Rectal smooth muscle tissue (tissue), 1 donor: ENCODE measurements around the gene TEFM.
"Not testable (repeated sequence)": the region's sequence is repeated elsewhere in the genome, so short reads cannot be mapped to it uniquely, and the experiment has no call there.

ENCODE experiments used
- H3K27ac ChIP-seq: one replicate; pipeline ENCODE4 v1.7.0; 2013; ENCODE audit warnings: low read depth, low read length, inconsistent platforms
- H3K27me3 ChIP-seq: one replicate; pipeline ENCODE4 v1.7.0; 2013; ENCODE audit warnings: low read length; ENCODE audit not compliant: control insufficient read depth, insufficient read depth
- H3K36me3 ChIP-seq: one replicate; pipeline ENCODE4 v1.7.0; 2013; ENCODE audit warnings: low read length; ENCODE audit not compliant: control insufficient read depth, insufficient read depth
- H3K4me1 ChIP-seq: one replicate; pipeline ENCODE4 v1.7.0; 2013; ENCODE audit warnings: low read length; ENCODE audit not compliant: control insufficient read depth, insufficient read depth
- H3K4me3 ChIP-seq: one replicate; pipeline ENCODE4 v1.7.0; 2013; ENCODE audit warnings: low read length
- H3K9ac ChIP-seq: one replicate; pipeline ENCODE4 v1.7.0; 2013; ENCODE audit warnings: low read length

Gene TEFM

DNA sequence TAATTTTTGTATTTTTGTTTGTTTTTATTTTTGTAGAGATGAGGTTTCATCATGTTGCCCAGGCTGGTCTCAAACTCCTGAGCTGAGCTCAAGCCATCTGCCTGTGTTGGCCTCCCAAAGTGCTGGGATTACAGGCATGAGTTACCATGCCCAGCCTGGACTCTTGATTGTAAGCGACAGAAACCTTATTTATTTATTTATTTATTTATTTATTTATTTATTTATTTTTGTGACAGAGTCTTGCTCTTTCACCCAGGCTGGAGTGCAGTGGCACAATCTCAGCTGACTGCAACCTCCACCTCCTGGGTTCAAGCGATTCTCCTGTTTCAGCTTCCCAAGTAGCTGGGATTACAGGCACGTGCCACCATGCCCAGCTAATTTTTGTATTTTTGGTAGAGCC is 23.8 kb upstream of the TEFM start:
- H3K27ac ChIP-seq, H3K36me3 ChIP-seq, H3K4me3 ChIP-seq, H3K9ac ChIP-seq, H3K4me1 ChIP-seq, H3K27me3 ChIP-seq: not testable (repeated sequence)

DNA sequence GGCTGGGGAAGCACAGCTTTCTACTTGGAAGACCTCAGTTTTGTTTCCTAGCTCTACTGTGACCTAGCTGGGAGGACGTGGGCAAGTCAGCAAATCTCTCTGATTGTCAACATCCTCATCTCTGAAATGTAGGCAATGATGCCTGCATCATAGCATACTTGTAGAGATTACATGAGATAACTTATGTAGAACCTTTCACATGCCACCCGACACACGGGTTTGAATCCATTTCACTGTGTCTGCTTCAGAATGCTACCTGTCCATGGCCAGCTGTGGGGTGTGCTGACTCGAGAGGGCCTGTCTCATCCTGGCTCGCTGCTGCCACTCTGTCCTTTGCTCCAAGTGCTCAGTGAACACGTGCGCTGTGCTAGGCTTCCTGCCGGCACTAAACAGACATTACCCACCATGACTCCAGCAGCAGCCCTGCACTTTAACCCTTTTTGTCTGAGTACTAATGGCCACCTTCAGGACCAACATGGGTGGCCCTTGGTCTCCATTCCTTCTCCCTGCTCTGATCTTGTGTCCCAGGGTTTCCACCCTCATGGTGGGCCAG is 23.1 kb upstream of the TEFM start:
- no peaks in the 10 kb centered on the region for H3K4me1 ChIP-seq
- no peak overlapping the region for H3K27ac ChIP-seq
- H3K9ac ChIP-seq: no peak overlapping the region
- no peaks in the 10 kb centered on the region for H3K36me3 ChIP-seq
- no peaks in the 10 kb centered on the region for H3K27me3 ChIP-seq
- no peak overlapping the region for H3K4me3 ChIP-seq

DNA sequence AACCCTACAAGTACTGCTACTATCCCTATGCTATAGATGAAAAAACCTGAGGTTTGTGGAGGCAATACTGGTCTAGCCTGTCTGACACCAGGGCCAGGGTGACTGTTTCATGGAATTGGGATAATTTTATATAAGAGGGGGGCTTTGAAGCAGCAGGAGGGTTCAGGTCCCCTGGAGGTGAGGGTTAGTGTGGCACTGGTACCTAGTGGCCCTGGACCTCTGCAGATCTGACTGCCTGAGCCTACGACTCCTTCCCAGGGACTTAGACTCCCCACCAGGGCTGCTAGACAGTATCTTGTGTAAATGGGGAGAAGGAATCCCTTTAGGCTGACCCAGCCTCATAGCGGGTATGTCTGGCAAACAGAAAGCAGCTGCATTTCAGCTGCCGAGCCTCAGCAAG is 22.5 kb upstream of the TEFM start:
- H3K4me3 ChIP-seq: no peak overlapping the region
- H3K27ac ChIP-seq: no peak overlapping the region
- H3K4me1 ChIP-seq: no peaks in the 10 kb centered on the region
- no peak overlapping the region for H3K9ac ChIP-seq
- H3K27me3 ChIP-seq: no peaks in the 10 kb centered on the region
- no peaks in the 10 kb centered on the region for H3K36me3 ChIP-seq

DNA sequence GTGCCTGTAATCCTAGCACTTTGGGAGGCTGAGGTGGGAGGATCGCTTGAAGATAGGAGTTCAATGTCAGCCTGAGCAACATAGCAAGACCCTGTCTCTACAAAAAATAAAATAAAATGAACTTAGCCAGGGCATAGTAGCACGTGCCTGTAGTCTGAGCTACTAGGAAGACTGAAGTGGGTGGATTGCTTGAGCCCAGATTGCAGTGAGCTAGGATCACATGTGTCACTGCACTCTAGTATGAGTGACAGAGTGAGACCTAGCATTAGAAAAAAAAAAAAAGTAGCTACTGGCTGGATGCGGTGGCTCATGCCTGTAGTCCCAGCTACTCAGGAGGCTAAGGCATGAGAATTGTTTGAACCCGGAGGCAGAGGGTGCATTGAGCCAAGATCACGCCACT is 21.7 kb upstream of the TEFM start:
- H3K4me1 ChIP-seq: no peaks in the 10 kb centered on the region
- no peak overlapping the region for H3K27ac ChIP-seq
- no peak overlapping the region for H3K9ac ChIP-seq
- no peak overlapping the region for H3K4me3 ChIP-seq
- no peaks in the 10 kb centered on the region for H3K36me3 ChIP-seq
- peaks cover 2% of the 10 kb centered on the region for H3K27me3 ChIP-seq

DNA sequence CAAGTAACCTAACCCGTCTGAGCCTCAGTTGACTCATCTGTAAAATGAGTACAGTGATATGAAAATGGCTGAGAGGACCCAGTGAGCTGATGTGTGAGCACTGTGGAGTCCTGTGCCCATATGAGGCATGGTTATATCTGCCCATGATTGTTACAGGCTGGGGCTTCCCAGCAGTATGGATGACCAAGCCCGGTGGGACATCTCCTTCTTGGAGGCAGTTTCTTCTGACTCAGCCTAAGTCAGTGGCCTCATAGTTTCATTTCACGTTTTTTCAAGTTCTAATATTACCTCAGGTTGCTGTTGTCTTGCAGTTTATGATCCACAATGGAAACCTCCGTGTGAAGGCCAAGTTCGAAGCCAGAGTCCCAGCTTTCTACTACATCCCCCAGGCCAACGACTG is 20.5 kb upstream of the TEFM start:
- Histone ChIP-seq H3K36me3 (no peaks in the 10 kb centered on the region), H3K9ac (no peak overlapping the region), H3K4me1 (no peaks in the 10 kb centered on the region), H3K27ac (no peak overlapping the region), H3K27me3 (peaks cover 6% of the 10 kb centered on the region), H3K4me3 (no peak overlapping the region)

DNA sequence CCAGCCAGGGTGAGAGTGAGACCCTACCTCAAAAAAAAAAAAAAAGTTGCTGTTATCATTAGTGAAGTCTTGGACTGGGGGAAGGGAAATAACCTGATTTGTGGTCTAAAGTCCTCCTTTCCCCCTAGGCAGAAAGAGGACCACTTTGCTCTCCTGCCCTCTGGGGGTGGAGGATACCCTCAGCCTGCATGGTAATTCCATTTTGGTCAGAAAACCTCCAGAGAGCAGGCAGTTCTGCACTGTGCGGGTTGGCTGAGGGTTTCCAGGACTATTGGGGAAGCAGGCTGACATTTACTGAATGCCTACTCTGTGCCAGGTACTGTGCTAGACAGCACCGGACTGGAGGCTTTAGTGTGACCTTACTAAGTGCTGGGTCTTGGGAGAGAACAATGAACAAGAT is 18.3 kb upstream of the TEFM start:
- H3K4me3 ChIP-seq: no peak overlapping the region
- H3K9ac ChIP-seq: no peak overlapping the region
- peaks cover 6% of the 10 kb centered on the region for H3K27me3 ChIP-seq
- H3K4me1 ChIP-seq: no peaks in the 10 kb centered on the region
- no peaks in the 10 kb centered on the region for H3K36me3 ChIP-seq
- no peak overlapping the region for H3K27ac ChIP-seq

DNA sequence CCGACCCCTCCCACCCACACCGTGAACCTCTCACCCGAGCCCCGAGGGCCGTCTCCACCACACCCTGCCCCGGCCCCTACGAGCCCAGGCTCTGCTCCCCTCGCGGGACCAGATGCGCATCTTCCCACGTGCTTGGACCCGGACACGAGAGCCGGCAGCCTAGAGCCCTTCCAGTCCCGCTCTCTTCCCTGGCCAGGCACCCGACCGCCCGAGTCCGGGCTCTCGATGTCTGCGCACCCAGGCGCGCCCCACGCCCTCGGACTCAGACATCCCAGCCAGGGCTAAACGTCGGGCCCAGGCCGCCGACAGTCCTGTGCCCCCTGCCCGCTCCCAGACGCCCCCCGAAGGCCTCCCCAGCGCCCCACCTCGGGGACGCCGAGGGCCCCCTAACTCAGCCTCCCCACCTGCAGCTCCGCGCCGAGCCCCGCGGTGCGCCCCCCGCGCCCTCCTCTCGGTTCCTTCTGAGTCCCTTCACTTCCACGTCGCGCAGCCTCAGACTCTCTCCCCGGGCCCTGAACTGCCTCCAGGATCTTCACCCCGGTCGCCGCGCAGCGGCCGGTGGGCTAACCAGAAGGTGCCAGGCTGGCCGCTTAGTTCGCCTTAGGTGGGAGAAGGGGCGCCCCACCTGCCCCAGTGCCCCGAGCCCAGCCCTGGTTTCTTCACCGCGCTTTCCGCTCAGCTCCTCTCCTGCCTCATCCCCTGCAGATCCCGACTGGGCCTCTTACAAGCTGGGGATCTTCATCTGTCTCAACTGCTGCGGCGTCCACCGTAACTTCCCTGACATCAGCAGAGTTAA is 16.4 kb upstream of the TEFM start:
- H3K27ac ChIP-seq: no peak overlapping the region
- peak overlapping the region; percentile 58 for H3K4me3 ChIP-seq
- H3K4me1 ChIP-seq: no peaks in the 10 kb centered on the region
- peaks cover 6% of the 10 kb centered on the region for H3K27me3 ChIP-seq
- no peak overlapping the region for H3K9ac ChIP-seq
- H3K36me3 ChIP-seq: no peaks in the 10 kb centered on the region

DNA sequence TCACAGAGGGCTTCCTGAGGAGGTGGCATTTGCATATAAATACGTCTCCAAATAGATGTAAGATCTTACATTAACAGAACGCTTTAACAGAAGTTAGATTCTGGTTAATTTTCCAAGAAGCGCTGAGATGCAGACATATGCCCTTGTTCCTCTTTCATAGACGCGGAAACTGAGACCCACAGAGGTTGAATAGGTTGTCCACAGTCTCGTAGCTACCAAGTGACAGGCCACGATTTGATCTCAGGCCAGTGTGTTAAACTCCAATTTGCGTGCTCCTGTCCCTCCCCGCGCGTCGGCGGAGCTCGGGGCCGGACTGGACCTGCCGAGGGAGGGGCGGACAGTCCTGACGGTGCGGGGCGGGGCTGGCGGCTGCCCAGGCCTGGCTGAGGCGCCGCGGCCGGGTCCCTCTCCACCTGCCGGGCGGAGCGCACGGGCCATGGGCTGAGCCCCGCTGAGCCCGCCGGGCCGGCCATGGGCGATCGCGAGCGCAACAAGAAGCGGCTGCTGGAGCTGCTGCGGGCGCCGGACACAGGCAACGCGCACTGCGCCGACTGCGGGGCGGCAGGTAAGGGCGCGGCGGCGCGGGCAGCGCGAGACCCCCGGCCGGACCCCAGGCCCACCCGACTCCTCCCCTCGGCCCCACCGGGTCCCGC is 15.6 kb upstream of the TEFM start, which contains the start of gene ADAP2:
ADAP2 (plus strand) TSS at position 402 of the 653 bp plus-strand sequence; CDS start at position 472, 70 bp downstream.
- Histone ChIP-seq H3K9ac (no peak within 1 kb of the TSS), H3K4me3 (peak within 1 kb of the TSS; percentile 58), H3K27me3 (peaks cover 6% of the 10 kb centered on the region), H3K4me1 (no peaks in the 10 kb centered on the region), H3K27ac (no peak within 1 kb of the TSS), H3K36me3 (no peaks in the 10 kb centered on the region)

DNA sequence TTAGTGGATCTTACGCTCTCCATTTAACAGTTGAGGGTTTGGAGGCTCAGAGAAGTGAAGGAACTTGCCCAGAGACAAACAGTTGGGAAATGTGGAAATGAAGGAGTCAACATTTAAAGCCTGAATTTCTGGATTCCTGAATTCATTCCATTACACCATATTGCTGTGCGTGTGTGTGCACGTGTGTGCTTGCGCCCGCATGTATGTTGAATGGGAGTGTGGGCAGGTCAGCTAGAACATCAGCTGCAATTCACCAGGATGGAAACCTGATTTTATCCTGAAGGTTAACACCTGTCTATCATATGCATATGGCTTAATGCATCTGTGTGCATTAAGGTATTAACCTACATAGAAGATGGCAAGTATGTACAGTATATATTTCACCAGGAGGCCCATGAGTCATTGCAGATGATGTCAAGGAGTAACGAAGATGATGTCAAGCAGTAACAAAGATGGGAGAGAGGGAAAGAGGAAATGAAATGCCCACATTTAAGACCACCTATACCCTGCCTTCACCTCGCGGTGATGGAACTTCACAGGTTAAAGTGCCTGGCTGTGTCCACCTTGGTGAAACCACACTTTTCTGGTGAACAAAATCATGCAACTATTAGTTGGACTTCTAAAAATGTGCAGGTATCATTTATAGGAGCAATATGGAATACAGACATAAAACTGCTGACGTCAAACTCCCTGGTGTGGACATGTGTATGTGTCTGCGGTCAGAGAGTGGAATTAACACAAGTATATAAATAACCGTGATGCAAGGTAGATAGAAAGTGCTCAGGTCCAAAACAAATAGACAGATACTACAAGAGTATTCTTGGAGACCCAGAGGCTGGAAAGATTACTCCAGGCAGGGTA is 14.9 kb upstream of the TEFM start:
- Histone ChIP-seq H3K4me1 (no peaks in the 10 kb centered on the region), H3K27me3 (peaks cover 6% of the 10 kb centered on the region), H3K4me3 (peak overlapping the region; percentile 58), H3K36me3 (no peaks in the 10 kb centered on the region), H3K27ac (no peak overlapping the region), H3K9ac (no peak overlapping the region)

DNA sequence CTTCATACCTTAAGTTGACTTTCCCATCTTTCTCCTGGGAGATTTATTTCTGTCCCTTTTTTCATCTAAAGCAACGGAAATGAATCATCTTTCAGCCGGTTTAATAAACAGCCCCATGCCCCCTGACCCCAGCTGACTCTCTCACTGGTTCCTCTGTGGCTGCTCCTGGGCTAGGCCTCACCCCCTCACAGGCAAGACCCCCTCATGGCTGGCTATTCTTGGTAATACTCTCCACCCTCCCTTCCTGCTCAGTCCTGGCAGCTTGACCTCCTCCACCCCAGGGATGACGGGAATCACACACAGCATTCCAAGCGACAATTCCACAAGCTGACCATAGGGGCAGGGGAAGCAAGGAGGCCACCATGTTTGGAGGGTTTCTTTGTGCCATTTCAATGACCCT is 14.2 kb upstream of the TEFM start:
- no peak overlapping the region for H3K4me3 ChIP-seq
- peaks cover 6% of the 10 kb centered on the region for H3K27me3 ChIP-seq
- H3K9ac ChIP-seq: no peak overlapping the region
- no peak overlapping the region for H3K27ac ChIP-seq
- H3K36me3 ChIP-seq: no peaks in the 10 kb centered on the region
- H3K4me1 ChIP-seq: no peaks in the 10 kb centered on the region

DNA sequence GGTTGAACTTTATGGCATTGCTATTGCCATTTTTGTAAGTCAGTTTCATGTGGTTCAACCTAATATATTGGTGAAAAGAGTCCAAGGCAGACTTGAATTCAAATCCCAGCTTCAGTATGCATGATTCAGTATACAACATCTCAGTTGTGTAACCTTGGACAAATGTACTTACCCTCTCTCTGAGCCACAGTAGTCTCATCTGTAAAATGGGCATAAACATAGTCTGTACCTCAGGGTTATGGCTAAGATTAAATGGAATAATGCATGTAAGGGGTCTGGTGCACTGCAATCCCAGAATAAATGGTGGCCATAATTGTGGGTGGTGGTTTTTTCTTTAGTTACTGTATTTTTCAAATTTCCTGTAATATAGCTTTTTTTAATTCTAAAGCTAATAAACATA is 11.0 kb upstream of the TEFM start:
- no peak overlapping the region for H3K9ac ChIP-seq
- H3K27ac ChIP-seq: no peak overlapping the region
- no peaks in the 10 kb centered on the region for H3K4me1 ChIP-seq
- no peaks in the 10 kb centered on the region for H3K36me3 ChIP-seq
- H3K27me3 ChIP-seq: no peaks in the 10 kb centered on the region
- no peak overlapping the region for H3K4me3 ChIP-seq
